IMR-90 (cell line): ENCODE measurements around the gene BDNF. TPM values are rescaled to one million over a fixed set of nuclear protein-coding genes. Genes with fewer than 3 reads are reported as not detected.

ENCODE experiments used
- ATAC-seq: fragments of 200-7000 bp; cut with Tn5 transposase; 2 replicates; pipeline ENCODE4 v1.9.1; 2020; ENCODE audit warnings: low read depth, mild to moderate bottlenecking, moderate library complexity
- BruUV-seq: library from RNA; stranded (reverse); fragments of 400-500 nt; replicated peaks from 2 replicates; lab custom pipeline; 2021; lab: Mats Ljungman, UMichigan
- CTCF ChIA-PET: fragments of 300-600 bp; formaldehyde crosslinking; extraction: SDS; loops from one replicate; lab custom pipeline; 2021; ENCODE audit warnings: antibody characterized with exemption; lab: Yijun Ruan, JAX
- POLR2A ChIA-PET: fragments of 300-600 bp; sonication (Branson Sonifier 250); formaldehyde crosslinking; loops from one replicate; lab custom pipeline; 2022; ENCODE audit warnings: antibody characterized with exemption; ENCODE audit not compliant: unreplicated experiment; lab: Charles Lee
- DNase-seq: peaks from one replicate; pipeline ENCODE4 v3.0.0; 2013
- H2AFZ ChIP-seq: replicated peaks from 2 replicates; pipeline ENCODE3; 2013; ENCODE audit warnings: low read length, mild to moderate bottlenecking; ENCODE audit not compliant: poor library complexity
- H2AK5ac ChIP-seq: 2 replicates; pipeline ENCODE4 v1.6.1; 2013; ENCODE audit warnings: low read depth, low read length, inconsistent platforms
- H2AK9ac ChIP-seq: replicated peaks from 2 replicates; pipeline ENCODE3; 2013; ENCODE audit warnings: mild to moderate bottlenecking, low read depth, low read length, moderate library complexity; ENCODE audit not compliant: poor library complexity
- H2BK120ac ChIP-seq: 2 replicates; pipeline ENCODE4 v1.6.1; 2013; ENCODE audit warnings: low read depth, low read length, inconsistent platforms
- H2BK15ac ChIP-seq: 3 replicates; pipeline ENCODE4 v1.6.1; 2013; ENCODE audit warnings: low read depth, low read length, inconsistent platforms
- H2BK20ac ChIP-seq: 2 replicates; pipeline ENCODE4 v1.6.1; 2013; ENCODE audit warnings: low read depth, mild to moderate bottlenecking, inconsistent platforms, low read length, moderate library complexity
- H2BK5ac ChIP-seq: 2 replicates; pipeline ENCODE4 v1.6.1; 2013; ENCODE audit warnings: mild to moderate bottlenecking, low read depth, low read length, inconsistent platforms; ENCODE audit not compliant: poor library complexity, severe bottlenecking
- H3K14ac ChIP-seq: replicated peaks from 2 replicates; pipeline ENCODE4 v1.6.1; 2013; ENCODE audit warnings: low read depth, low read length, inconsistent platforms
- H3K18ac ChIP-seq: 2 replicates; pipeline ENCODE4 v1.6.1; 2013; ENCODE audit warnings: low read depth, low read length, control low read depth
- H3K23ac ChIP-seq: 2 replicates; pipeline ENCODE4 v1.6.1; 2013; ENCODE audit warnings: low read depth, low read length, inconsistent platforms
- H3K27ac ChIP-seq: 2 replicates; pipeline ENCODE4 v1.5.1; 2013; ENCODE audit warnings: mild to moderate bottlenecking, control low read depth, low read length; ENCODE audit not compliant: insufficient read depth
- H3K27me3 ChIP-seq: 2 replicates; pipeline ENCODE4 v1.6.1; 2013; ENCODE audit warnings: low read length; ENCODE audit not compliant: control insufficient read depth, insufficient read depth
- H3K36me3 ChIP-seq: 2 replicates; pipeline ENCODE4 v1.6.1; 2013; ENCODE audit warnings: low read length, mixed read lengths; ENCODE audit not compliant: control insufficient read depth, insufficient read depth
- H3K4ac ChIP-seq: 2 replicates; pipeline ENCODE4 v1.6.1; 2013; ENCODE audit warnings: low read depth, low read length, inconsistent platforms
- H3K4me1 ChIP-seq: 2 replicates; pipeline ENCODE4 v1.6.1; 2013; ENCODE audit warnings: low read length, mixed read lengths; ENCODE audit not compliant: control insufficient read depth, insufficient read depth
- H3K4me2 ChIP-seq: 2 replicates; pipeline ENCODE4 v1.6.1; 2013; ENCODE audit warnings: low read depth, mild to moderate bottlenecking, control low read depth, low read length, moderate library complexity
- H3K4me3 ChIP-seq: 2 replicates; pipeline ENCODE4 v1.5.1; 2013; ENCODE audit warnings: low read depth, mild to moderate bottlenecking, control low read depth, low read length, moderate library complexity; ENCODE audit not compliant: insufficient read depth
- H3K56ac ChIP-seq: 2 replicates; pipeline ENCODE4 v1.6.1; 2013; ENCODE audit warnings: low read length, inconsistent platforms; ENCODE audit not compliant: insufficient read depth; ENCODE audit errors: extremely low read depth
- H3K79me1 ChIP-seq, 2 experiments: 2 replicates each; pipeline ENCODE4 v1.6.1; 2013; ENCODE audit warnings: low read length in 2 of 2, inconsistent platforms in 1 of 2, low read depth in 1 of 2
- H3K9ac ChIP-seq: 2 replicates; pipeline ENCODE4 v1.6.1; 2013; ENCODE audit warnings: low read depth, low read length, control low read depth
- H3K9me1 ChIP-seq: 2 replicates; pipeline ENCODE4 v1.6.1; 2013; ENCODE audit warnings: low read length, inconsistent platforms; ENCODE audit not compliant: insufficient read depth
- H3K9me3 ChIP-seq: 2 replicates; pipeline ENCODE4 v1.6.1; 2013; ENCODE audit warnings: low read length; ENCODE audit not compliant: control insufficient read depth, insufficient read depth
- H4K20me1 ChIP-seq: 2 replicates; pipeline ENCODE4 v1.6.1; 2013; ENCODE audit warnings: low read length, inconsistent platforms; ENCODE audit not compliant: insufficient read depth
- H4K5ac ChIP-seq: 2 replicates; pipeline ENCODE4 v1.6.1; 2013; ENCODE audit warnings: mild to moderate bottlenecking, low read depth, low read length, control low read depth
- H4K8ac ChIP-seq, 2 experiments: 2 replicates each; pipeline ENCODE4 v1.6.1; 2013; ENCODE audit warnings: low read depth in 2 of 2, low read length in 2 of 2, control low read depth in 1 of 2, inconsistent platforms in 1 of 2
- H4K91ac ChIP-seq: 2 replicates; pipeline ENCODE4 v1.6.1; 2013; ENCODE audit warnings: low read depth, low read length, inconsistent platforms; ENCODE audit not compliant: insufficient read depth
- MXI1 ChIP-seq: IDR thresholded peaks from 2 replicates; pipeline ENCODE4 v1.6.1; 2012; ENCODE audit warnings: low read depth, mild to moderate bottlenecking, low read length, moderate library complexity, borderline replicate concordance
- NFE2L2 ChIP-seq: fragments of 150-350 bp; IDR thresholded peaks from 2 replicates; pipeline ENCODE4 v1.6.1; 2016; ENCODE audit warnings: low read depth, mild to moderate bottlenecking, low read length
- SMC3 ChIP-seq: fragments of 150-350 bp; IDR thresholded peaks from 2 replicates; pipeline ENCODE4 v1.6.1; 2016; ENCODE audit warnings: low read depth, mild to moderate bottlenecking, antibody characterized with exemption, low read length, moderate library complexity
- WGBS, 2 experiments: methylation state at CpG; one replicate each; pipeline versions ENCODE4 v1.1.5 to v1.1.7; 2013; ENCODE audit warnings: missing lambda C conversion rate in 2 of 2; ENCODE audit not compliant: insufficient read length in 1 of 2; ENCODE audit errors: extremely low coverage in 2 of 2; 5-methylcytosine and 5-hydroxymethylcytosine counted together
- dilution Hi-C: fragments of 300-500 bp; cut with HindIII; formaldehyde crosslinking; loops from one replicate; pipeline ENCODE4 v1.14.3; 2018; ENCODE audit warnings: low sequenced_read_pairs; ENCODE audit not compliant: unreplicated experiment
- in situ Hi-C: fragments of 300-500 bp; cut with MboI; formaldehyde crosslinking; loops from 3 replicates; pipeline ENCODE4 v1.14.3; 2019; ENCODE audit warnings: low sequenced_read_pairs, inconsistent platforms, mixed read lengths
- intact Hi-C: fragments of 100-400 bp; cut with micrococcal nuclease; formaldehyde crosslinking; loops from 2 replicates; pipeline ENCODE4 v1.10.0; 2022
- polyA plus RNA-seq, 3 experiments: library from polyadenylated mRNA; depleted of rRNA; stranded (reverse); fragments of >200 nt; gene quantifications; 2 replicates each; pipeline ENCODE4 v1.2.3, GENCODE V29; 2012; ENCODE audit warnings: low replicate concordance in 1 of 3
- total RNA-seq: library from RNA; depleted of rRNA; stranded (reverse); fragments of >200 nt; gene quantifications from 2 replicates; pipeline ENCODE4 v1.2.3, GENCODE V29; 2012
- TF ChIP-seq, protein P1 (sequence below): fragments of 150-350 bp; IDR thresholded peaks from 2 replicates; pipeline ENCODE4 v1.6.1; 2016; ENCODE audit warnings: low read depth, mild to moderate bottlenecking, low read length, moderate library complexity, borderline replicate concordance

Gene BDNF
- total and polyA plus RNA-seq, 2 of the 4 experiments (the other 2 are of a cell fraction) = 94.8 to 152 TPM

GRCh38 chr11:27740362-27741013 lies 40.2 kb upstream of the BDNF start:
- no peak for DNase-seq
- H3K18ac ChIP-seq = no peak overlapping the region
- no peaks in the 10 kb centered on the region for H3K36me3 ChIP-seq
- H3K9me3 ChIP-seq = no peaks in the 10 kb centered on the region
- no peak for ATAC-seq
- no peaks in the 10 kb centered on the region for H3K27me3 ChIP-seq
- H3K14ac ChIP-seq = no peak overlapping the region
- no peaks in the 10 kb centered on the region for H3K4me1 ChIP-seq
- H3K4ac ChIP-seq = no peak overlapping the region
- no peak overlapping the region for H3K27ac ChIP-seq
- no peak overlapping the region for H2BK120ac ChIP-seq
- no peak overlapping the region for H2AK9ac ChIP-seq
- in situ Hi-C loops (no loop called here), intact Hi-C loops (no loop called here), dilution Hi-C loops (no loop called here)
- no peak for TF ChIP-seq MXI1
- no peak for TF ChIP-seq SMC3
- TF ChIP-seq, protein P1, sequence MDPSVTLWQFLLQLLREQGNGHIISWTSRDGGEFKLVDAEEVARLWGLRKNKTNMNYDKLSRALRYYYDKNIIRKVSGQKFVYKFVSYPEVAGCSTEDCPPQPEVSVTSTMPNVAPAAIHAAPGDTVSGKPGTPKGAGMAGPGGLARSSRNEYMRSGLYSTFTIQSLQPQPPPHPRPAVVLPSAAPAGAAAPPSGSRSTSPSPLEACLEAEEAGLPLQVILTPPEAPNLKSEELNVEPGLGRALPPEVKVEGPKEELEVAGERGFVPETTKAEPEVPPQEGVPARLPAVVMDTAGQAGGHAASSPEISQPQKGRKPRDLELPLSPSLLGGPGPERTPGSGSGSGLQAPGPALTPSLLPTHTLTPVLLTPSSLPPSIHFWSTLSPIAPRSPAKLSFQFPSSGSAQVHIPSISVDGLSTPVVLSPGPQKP = no peak
- no peak for TF ChIP-seq NFE2L2
- no CpG with 5 or more reads among the region's 7 CpGs for WGBS, 2 experiments
- H2BK15ac ChIP-seq = no peak overlapping the region
- H3K9me1 ChIP-seq = peaks cover 3% of the 10 kb centered on the region; the same call in 1 of the 2 replicates
- POLR2A ChIA-PET = interaction anchor here (0.6 kb wide), 1 partner anchor 1190 kb away, joined by 3 read pairs; no protein-coding TSS in a partner anchor
- CTCF ChIA-PET = no interaction called here
- H4K5ac ChIP-seq = no peak overlapping the region
- H4K8ac ChIP-seq = no peak overlapping the region
- no peak overlapping the region for H2BK5ac ChIP-seq
- H3K79me1 ChIP-seq = no peaks in the 10 kb centered on the region
- no peak overlapping the region for H3K9ac ChIP-seq
- no peak overlapping the region for H3K4me2 ChIP-seq
- no peak overlapping the region for H3K56ac ChIP-seq
- H3K4me3 ChIP-seq = no peak overlapping the region
- H3K23ac ChIP-seq = no peak overlapping the region
- BruUV-seq = no TSS peak
- no peak overlapping the region for H4K91ac ChIP-seq
- H2AK5ac ChIP-seq = no peak overlapping the region
- no peaks in the 10 kb centered on the region for H4K20me1 ChIP-seq
- H2BK20ac ChIP-seq = no peak overlapping the region
- no peak overlapping the region for H2AFZ ChIP-seq
